Activated CD8-positive, alpha-beta memory T cell treated with anti-CD3 and anti-CD28 coated beads, Interleukin-2, amount 50 U/mL, for 24 hours (primary cell): ENCODE results near the gene PNLIP.

Experiments used
- DNase-seq: peaks from one replicate; pipeline ENCODE4 v3.0.0-alpha.2; 2020; ENCODE audit errors: extremely low read depth

Gene PNLIP

GRCh38 chr10:116574797-116575196 lies 29.1 kb downstream of the PNLIP start:
- DNase-seq, result no peak

DNA sequence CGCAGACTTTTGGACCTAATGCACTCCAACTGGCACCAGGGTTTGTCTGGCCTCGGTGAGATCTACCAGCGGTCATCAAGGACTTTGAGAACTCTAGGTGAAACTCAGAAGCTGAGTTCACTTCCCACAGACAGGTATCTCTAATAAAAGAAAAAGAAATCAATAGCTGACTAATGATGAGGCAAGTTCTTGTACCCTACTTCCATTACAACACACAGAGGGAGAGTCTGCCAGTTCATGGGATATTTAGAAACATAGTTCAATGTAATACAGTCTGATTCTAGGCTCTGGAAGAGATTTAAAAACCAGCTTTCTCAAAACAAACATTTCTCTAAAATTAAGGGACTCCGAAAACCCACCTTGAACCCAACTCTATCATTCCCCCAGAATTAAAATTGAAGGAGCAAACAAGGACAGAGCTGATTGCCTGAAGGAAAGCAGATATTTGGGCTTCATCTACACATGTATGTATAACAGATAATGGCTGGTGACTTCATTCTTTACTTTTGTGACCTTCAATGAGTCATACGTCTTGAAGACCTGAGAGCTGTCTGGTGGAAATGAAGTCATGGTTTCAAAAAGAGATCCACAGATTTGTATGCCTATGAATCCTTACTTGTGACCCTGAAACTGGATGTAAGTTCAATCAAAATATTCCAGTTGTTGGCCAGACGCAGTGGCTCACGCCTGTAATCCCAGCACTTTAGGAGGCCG lies 42.3 kb downstream of the PNLIP start:
- no peak for DNase-seq

- DNase-seq, result no peak
Observed at GRCh38 chr10:116588995-116589394, 43.3 kb downstream of the PNLIP start.

GRCh38 chr10:116589926-116590325 lies 44.2 kb downstream of the PNLIP start:
- no peak for DNase-seq

- DNase-seq, result no peak
Observed at GRCh38 chr10:116590590-116591444, 45.1 kb downstream of the PNLIP start, which contains the start of gene PNLIPRP1. Gene PNLIPRP1, plus strand, starts transcription at chr10:116590959. Its CDS starts 171 bp downstream, at chr10:116591130.

- no peak for DNase-seq
Observed at GRCh38 chr10:116593139-116593740, 47.5 kb downstream of the PNLIP start.

DNA sequence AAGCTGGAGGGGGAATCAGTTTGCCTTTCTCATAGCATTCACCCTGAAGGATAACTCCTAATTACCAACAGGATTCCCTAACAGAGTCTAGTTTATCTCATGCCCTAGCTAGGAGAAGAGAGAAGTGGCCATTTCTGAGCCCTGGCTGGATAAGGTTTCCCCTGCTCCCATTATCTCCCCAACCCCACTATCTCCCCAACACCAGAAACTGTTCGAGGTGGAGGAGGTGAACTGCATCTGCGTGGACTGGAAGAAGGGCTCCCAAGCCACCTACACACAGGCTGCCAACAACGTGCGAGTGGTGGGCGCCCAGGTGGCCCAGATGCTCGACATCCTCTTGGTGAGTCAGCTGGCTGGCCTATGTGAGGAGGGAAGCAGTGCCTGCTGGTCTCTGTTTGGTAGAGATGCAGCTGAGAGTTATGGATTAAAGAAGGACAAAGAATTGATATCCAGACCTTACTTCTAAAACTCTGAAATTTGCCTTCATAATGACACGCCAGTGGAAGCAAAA lies 48.8 kb downstream of the PNLIP start:
- no peak for DNase-seq

DNA sequence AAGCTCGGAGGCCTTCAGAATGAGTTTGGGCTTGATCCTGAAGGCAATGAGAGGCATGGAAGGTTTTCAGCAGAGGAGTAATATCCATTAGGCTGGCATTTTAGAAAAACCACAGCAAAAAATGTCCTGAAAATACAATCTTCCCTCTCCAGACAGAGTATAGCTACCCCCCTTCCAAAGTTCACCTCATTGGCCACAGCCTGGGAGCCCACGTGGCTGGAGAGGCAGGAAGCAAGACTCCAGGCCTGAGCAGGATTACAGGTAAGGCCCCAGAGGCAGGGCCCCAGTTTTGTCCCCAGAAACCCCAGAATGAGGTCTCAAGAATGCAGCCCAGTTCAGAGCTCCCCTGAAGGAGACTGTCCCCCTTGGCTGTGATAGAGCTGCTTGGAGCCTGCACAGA lies 50.3 kb downstream of the PNLIP start:
- DNase-seq, result no peak

- DNase-seq, result no peak
Observed at GRCh38 chr10:116597543-116597942, 51.8 kb downstream of the PNLIP start.

DNA sequence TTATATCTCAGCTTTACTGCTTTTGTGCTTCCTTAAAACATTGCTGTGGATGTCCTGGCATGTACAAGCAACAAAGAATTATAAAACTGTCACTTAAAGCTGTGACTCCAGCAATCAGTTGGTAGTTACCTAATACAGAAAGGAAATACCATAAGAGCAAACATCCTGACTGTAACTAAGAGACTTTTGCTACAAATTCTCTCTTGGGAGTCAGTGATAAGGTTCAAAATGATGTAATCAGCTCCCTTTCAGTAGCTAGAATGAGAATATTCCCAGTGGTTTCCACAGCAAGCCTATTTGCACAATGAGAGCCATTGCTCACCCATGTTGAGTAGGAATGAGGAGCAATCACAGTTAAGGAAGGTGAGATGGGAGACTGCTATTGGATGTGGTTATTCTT lies 52.6 kb downstream of the PNLIP start:
- no peak for DNase-seq

DNA sequence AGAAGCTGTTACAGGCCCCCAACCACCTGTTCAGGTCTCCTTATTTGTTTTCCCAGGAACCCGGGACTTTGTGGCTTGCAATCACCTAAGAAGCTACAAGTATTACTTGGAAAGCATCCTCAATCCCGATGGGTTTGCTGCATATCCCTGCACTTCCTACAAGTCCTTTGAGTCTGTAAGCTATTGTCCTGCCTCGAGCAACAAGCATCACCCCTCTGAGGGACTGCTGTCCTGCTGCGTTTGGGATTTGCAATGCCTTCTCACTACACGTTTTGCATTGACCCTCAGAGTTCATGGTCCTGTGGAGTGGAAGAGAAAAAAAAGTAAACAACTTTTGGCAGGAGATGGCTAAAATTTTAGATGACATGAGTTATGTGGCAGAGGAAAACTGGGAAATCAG lies 54.3 kb downstream of the PNLIP start:
- DNase-seq, result no peak

GRCh38 chr10:116602648-116603400 lies 57.1 kb downstream of the PNLIP start:
- DNase-seq, result no peak

DNA sequence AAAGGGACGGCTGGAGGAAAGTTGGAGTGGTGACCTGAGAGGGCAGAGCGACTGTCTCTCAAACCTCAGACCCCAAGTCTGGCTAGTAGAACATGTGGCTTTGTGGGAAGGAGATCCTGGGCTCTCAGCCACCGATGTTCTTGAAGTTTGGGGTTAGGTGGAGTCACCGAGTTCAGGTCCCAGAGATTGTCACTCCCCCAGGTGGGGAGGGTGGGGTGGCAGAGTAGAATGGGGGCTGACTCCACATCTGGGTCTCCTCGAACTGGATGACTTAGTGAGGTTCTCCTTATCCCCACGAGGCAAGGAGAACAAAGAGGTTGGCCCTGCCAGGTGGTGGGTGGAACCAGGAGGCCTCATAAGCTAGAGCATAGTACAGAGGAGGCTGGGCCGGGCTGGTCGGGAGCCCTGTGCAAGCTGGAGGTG lies 60.3 kb downstream of the PNLIP start:
- no peak for DNase-seq

DNA sequence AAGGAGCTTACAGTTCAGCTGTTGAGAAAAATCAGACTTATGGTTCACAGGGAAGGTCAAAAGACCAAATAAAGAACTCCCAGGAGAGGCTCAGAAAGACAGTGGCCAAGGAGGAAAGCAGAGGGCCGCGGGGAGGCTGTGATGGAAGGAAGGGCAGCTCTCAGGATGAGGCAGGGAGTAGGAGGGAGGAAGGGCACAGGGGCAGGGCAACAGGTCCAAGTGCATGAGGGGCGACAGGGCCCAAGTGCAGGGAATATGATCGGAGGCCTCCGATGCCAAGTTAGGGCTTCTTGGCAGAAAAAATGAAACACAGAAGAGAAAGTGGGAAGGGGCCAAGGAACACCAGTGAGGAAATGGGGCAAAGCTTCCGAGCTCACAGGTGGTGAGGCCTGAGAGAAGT lies 61.6 kb downstream of the PNLIP start:
- DNase-seq, result no peak

DNA sequence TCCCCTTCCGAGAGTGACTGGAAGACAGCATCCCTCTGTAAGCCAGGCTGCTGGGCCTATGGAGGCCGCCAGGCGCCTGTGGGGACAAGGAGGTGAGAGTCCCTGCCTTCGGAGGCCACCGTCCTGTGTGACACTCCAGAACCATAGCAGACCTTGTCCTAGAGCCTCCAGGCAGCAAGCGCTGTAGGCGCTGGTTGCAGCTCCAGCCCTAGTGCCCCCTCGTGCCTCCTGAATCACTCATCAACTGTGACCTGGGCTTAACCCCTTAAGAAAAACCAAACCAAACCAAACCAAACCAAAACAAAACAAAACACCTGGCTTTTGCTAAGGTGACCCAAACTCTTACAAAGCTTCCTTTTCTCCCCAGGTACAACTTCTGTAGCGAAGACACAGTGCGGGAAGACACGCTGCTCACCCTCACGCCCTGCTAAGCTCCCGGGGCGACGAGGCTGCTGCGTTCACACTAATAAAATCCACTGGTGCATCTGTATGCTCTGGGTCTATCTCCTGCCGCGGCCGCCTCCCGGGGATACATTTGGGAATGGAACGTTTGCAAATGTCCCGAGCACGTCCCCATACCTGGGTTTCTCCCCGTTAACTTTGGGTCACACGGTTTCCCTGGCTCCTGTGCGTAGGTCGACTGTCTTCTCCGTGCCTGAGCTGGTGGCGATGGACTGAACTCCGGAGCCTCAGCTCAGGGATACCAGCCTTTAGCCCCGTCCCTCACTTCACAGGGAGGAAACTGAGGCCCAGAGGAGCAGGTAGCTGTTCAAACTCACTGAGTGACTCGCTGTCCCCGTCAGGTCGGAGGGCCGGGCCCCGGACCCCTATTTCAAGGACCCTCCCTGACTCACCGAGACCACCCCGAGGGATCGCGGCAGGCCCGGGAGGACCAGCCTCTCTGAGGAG lies 63.2 kb downstream of the PNLIP start:
- no peak for DNase-seq

GRCh38 chr10:116610443-116611152 lies 64.9 kb downstream of the PNLIP start:
- DNase-seq, result no peak

DNA sequence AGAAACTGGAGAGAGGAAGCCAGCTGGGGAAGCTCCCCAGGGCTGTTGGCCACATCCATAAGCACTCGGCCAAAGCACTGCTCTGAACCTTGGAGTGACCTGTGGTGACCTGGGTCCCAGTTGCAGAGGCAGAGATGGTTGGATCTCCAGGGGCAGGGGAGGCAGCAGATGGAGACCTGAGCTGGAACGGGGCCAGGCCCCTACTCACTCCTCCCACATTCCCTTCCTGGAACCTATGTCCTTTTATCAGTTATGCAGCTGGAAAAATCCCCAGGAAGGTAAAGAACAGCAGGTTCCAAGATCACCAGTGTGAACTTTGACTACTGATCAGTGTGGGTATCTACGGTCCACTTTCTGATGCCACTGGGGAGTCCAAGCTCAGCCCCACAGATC lies 65.4 kb downstream of the PNLIP start:
- no peak for DNase-seq

GRCh38 chr10:116612107-116612769 lies 66.5 kb downstream of the PNLIP start:
- no peak for DNase-seq

DNA sequence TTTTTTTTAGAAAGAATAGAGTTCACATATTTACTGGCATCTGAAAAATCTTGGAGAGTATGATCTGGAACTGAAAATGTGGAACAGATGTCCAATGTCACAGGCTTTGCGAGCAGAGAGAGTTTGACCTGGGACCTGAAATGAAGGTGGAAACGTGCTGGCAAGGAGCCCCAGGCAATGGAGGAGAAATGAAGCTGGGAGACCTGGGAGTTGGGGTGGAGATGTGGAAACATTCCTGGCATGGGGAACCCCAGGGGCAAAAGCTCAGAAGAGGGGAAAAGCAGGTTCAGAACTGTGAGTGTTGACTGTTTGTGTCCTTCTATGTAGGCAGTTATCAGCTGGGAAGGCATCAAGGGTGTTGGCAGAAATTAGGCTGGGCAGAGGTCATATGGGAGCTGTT lies 67.7 kb downstream of the PNLIP start:
- DNase-seq, result no peak
